Lower lobe of right lung (tissue), 2 donors: ENCODE data around the gene CACNA1C. TPM values are rescaled to one million over a fixed set of nuclear protein-coding genes. Genes with fewer than 3 reads are reported as not detected.

Source experiments
- ATAC-seq, 2 donors: fragments of 200-7000 bp; cut with Tn5 transposase; one replicate each; pipeline ENCODE4 v1.9.1; 2020 to 2022; ENCODE audit warnings: mild to moderate bottlenecking in 2 of 2, moderate library complexity in 2 of 2
- DNase-seq: peaks from one replicate; pipeline ENCODE4 v3.0.0-alpha.2; 2020
- H3K27ac ChIP-seq: fragments of 200-600 bp; one replicate; pipeline ENCODE4 v1.8.0; 2022
- H3K27me3 ChIP-seq: fragments of 200-600 bp; one replicate; pipeline ENCODE4 v1.8.0; 2022; ENCODE audit warnings: low read depth
- H3K36me3 ChIP-seq: fragments of 200-600 bp; one replicate; pipeline ENCODE4 v1.8.0; 2022; ENCODE audit warnings: mild to moderate bottlenecking
- H3K4me1 ChIP-seq: fragments of 200-600 bp; one replicate; pipeline ENCODE4 v1.8.0; 2022
- H3K4me3 ChIP-seq: fragments of 200-600 bp; one replicate; pipeline ENCODE4 v1.8.0; 2022; ENCODE audit warnings: mild to moderate bottlenecking
- H3K9me3 ChIP-seq: fragments of 200-600 bp; one replicate; pipeline ENCODE4 v1.8.0; 2022
- intact Hi-C: fragments of 100-400 bp; cut with DNase I; formaldehyde crosslinking; loops from one replicate; pipeline ENCODE4 v1.11.0; 2022
- total RNA-seq: library from RNA; stranded (reverse); fragmentation: NEBNext Ultra II Directional; extraction: Animal tissue kit (Norgen Biotek cat#: 25700); gene quantifications from one replicate; pipeline ENCODE4 v1.2.1, GENCODE V29; 2021
- TF ChIP-seq, protein P1 (sequence below): fragments of 200-600 bp; IDR thresholded peaks from one replicate; pipeline ENCODE4 v1.8.0; 2022; ENCODE audit warnings: antibody characterized with exemption, mild to moderate bottlenecking
- donor health status: DM: no; HTN: yes; CAD: no; lungs with severe emphysema.

CACNA1C gene
- total RNA-seq, 1 donor from 2014 or later: 8.4 TPM

DNA sequence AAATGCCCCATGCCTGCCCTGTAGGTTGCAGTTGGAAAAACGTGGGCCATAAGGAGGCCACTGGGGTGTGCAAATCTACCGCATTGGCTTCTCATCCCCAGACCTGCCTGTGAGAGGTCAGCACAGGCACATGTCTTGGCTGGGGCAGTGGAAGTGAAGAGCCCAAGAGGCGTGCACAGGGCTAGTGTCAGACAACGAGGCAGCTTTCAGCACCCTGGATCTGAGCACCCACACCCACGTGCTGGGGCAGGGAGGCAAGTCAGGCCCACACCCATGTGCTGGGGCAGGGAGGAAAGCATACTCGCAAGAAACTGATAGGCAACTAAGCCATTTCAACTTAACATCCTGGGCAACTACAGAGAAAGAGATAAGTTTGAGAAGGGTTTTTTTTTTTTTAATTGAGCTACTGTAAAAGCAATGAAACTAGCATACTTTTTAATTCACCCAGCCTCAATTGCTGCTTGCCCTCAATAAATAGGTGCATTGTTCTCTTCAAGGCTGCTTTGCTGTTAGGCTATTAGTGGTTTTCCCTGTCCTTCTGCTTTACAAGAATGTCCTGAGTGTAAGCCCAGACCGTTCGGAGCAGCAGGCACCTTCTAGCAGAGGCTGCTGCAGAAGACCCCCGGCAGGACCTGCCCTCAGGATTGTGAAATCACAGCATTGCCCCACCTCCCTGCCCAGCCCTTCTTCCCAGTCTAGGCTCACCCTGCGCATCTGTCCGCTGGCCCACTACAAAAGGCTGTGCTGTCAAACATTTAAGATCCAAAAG is 386.7 kb downstream of the CACNA1C start:
- Histone ChIP-seq H3K36me3 (no peaks in the 10 kb centered on the region), H3K9me3 (no peaks in the 10 kb centered on the region), H3K4me3 (no peak overlapping the region), H3K4me1 (no peaks in the 10 kb centered on the region), H3K27me3 (no peaks in the 10 kb centered on the region), H3K27ac (no peak overlapping the region)
- no peak for ATAC-seq
- intact Hi-C loops: no loop called here
- TF ChIP-seq, protein P1, sequence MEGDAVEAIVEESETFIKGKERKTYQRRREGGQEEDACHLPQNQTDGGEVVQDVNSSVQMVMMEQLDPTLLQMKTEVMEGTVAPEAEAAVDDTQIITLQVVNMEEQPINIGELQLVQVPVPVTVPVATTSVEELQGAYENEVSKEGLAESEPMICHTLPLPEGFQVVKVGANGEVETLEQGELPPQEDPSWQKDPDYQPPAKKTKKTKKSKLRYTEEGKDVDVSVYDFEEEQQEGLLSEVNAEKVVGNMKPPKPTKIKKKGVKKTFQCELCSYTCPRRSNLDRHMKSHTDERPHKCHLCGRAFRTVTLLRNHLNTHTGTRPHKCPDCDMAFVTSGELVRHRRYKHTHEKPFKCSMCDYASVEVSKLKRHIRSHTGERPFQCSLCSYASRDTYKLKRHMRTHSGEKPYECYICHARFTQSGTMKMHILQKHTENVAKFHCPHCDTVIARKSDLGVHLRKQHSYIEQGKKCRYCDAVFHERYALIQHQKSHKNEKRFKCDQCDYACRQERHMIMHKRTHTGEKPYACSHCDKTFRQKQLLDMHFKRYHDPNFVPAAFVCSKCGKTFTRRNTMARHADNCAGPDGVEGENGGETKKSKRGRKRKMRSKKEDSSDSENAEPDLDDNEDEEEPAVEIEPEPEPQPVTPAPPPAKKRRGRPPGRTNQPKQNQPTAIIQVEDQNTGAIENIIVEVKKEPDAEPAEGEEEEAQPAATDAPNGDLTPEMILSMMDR: no peak
- no peak for DNase-seq

DNA sequence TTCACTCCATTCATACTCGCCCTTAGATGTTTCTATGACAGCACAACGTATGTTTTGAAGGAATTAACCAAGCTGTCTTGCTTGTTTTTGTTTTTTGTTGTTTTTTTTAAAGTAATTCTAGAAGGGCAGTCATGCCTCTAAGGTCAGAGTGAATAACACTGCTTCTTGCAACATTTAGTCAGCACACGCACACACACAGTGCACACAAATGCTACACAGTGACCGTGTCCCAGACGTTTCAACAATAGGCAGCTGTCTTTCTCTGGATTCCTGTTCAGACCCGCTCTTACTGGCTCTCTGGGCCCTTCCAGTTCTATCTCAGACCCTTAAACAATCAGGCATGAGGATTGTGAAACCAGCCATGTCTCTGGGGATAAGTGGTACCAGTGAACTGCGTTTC is 391.0 kb downstream of the CACNA1C start:
- TF ChIP-seq, protein P1: no peak
- intact Hi-C loops: no loop called here
- Histone ChIP-seq H3K4me3 (no peak overlapping the region), H3K27ac (no peak overlapping the region), H3K36me3 (no peaks in the 10 kb centered on the region), H3K27me3 (no peaks in the 10 kb centered on the region), H3K9me3 (no peaks in the 10 kb centered on the region), H3K4me1 (no peaks in the 10 kb centered on the region)
- ATAC-seq (no peak), DNase-seq (no peak)

DNA sequence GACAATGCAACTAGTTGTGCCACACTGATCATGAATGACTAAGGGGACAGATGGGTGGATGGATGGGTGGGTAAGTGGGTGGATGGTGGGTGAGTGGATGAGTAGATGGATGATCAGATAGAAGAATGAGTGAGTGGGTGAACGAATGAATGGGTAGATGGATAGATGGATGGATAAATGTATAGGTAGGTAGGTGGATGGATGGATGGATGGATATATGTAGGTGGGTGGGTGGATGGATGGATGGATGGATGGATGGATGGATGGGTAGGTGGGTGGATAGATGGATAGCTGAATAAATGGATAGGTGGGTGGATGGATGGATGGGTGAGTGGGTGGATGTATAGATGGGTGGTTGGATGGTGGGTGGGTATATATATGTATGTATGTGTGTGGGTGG is 393.2 kb downstream of the CACNA1C start:
- no peak for ATAC-seq
- Histone ChIP-seq H3K27ac (no peak overlapping the region), H3K9me3 (no peaks in the 10 kb centered on the region), H3K27me3 (no peaks in the 10 kb centered on the region), H3K36me3 (no peaks in the 10 kb centered on the region), H3K4me3 (no peak overlapping the region), H3K4me1 (no peaks in the 10 kb centered on the region)
- TF ChIP-seq, protein P1: no peak
- no peak for DNase-seq
- intact Hi-C loops: no loop called here

DNA sequence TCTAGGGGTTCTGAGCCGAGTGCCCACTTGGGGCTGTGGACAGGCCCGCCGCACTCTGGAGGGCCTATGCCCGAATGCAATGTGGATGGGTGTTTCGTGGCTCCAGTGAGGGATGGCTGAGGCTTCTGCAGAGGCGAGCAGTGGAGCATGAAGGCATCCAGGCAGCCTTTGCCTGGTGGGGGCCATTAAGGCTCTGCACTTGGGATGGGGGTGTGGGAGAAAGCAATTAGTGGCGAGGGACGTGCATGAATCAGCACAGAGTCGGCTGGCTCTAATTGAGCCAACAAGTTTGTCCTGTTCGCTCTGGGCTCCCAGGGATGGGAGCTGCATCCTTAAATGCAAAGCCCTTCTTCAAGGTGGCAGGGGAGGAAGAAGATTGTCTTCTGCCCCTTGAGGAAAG is 395.1 kb downstream of the CACNA1C start:
- intact Hi-C loops: no loop called here
- Histone ChIP-seq H3K27ac (no peak overlapping the region), H3K36me3 (no peaks in the 10 kb centered on the region), H3K27me3 (no peaks in the 10 kb centered on the region), H3K4me1 (no peaks in the 10 kb centered on the region), H3K4me3 (no peak overlapping the region), H3K9me3 (no peaks in the 10 kb centered on the region)
- TF ChIP-seq, protein P1: no peak
- DNase-seq: no peak
- ATAC-seq: no peak

DNA sequence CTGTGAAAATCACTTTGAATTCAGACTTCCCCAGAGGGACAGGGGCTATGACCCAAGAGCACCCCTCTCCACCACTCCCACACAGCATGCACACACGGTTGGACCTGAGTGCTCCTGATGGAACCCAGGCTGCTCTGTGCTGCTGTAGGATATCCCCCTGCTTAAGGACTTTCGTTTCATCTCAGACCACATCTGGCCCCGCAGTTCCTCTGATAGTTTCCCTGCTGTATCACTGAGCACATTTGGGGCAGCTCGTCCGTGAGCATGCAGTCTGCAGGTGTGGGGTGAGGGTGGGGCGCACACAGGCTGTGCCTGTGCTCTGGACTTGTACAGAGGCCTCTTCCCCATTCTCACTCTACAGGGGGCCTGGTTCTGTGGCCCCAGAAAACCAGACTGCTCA is 396.8 kb downstream of the CACNA1C start:
- H3K27ac ChIP-seq: no peak overlapping the region
- ATAC-seq (no peak), DNase-seq (no peak)
- H3K27me3 ChIP-seq: no peaks in the 10 kb centered on the region
- no peaks in the 10 kb centered on the region for H3K36me3 ChIP-seq
- H3K4me1 ChIP-seq: peaks cover 11% of the 10 kb centered on the region
- intact Hi-C loops: no loop called here
- H3K9me3 ChIP-seq: no peaks in the 10 kb centered on the region
- TF ChIP-seq, protein P1: no peak
- H3K4me3 ChIP-seq: no peak overlapping the region
